ENCODE measurements around the gene SLC35E1.

DNA sequence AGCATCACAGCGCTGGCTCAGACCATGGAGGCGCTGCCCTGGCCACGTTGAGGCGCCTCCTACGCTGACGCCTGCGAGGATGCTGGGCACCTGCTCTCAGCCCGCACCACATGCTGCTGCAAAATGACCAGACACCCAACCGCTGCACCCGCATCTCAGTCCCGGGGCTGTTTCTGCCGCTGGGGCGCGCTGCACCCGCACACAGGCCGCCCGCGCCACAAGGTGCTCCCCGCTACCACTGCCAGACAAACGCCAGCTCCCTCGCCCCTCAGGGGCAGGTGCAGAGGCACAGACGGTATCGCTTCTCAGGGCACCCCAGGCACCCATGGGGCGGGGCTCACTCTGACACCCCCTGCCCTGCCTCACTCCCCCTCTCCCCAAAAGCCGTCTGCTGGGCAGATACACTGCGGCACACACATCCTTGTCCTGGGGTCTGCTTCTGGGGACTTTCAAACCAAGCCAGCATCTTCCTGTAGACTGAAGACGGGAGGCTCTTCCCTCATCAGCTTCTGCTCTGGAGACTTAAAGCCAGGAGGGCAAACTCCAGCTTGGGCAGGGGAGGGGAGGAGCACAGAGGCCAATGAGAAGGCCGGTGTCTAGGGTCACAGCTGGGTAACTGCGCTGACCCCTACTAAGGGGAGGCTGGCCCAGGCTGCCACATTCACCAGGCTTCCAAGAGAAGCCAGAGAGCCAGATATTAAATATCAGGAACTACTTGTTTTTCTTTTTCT, 46.3 kb downstream of the SLC35E1 start:
- no peak for TF ChIP-seq EZH2phosphoT487 (IDR thresholded peaks at IDR 0.05; ENCODE audit: borderline replicate concordance, low read length)
- TF ChIP-seq, protein P1, sequence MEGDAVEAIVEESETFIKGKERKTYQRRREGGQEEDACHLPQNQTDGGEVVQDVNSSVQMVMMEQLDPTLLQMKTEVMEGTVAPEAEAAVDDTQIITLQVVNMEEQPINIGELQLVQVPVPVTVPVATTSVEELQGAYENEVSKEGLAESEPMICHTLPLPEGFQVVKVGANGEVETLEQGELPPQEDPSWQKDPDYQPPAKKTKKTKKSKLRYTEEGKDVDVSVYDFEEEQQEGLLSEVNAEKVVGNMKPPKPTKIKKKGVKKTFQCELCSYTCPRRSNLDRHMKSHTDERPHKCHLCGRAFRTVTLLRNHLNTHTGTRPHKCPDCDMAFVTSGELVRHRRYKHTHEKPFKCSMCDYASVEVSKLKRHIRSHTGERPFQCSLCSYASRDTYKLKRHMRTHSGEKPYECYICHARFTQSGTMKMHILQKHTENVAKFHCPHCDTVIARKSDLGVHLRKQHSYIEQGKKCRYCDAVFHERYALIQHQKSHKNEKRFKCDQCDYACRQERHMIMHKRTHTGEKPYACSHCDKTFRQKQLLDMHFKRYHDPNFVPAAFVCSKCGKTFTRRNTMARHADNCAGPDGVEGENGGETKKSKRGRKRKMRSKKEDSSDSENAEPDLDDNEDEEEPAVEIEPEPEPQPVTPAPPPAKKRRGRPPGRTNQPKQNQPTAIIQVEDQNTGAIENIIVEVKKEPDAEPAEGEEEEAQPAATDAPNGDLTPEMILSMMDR (IDR thresholded peaks at IDR 0.05; ENCODE audit: low read depth, low read length, poor library complexity, severe bottlenecking) = no peak
